ENCODE results near the gene MIDN. TPM values are rescaled to one million over a fixed set of nuclear protein-coding genes. Genes with fewer than 3 reads are reported as not detected.

Gene MIDN
- total RNA-seq, 1 donor from 2014 or later = 170 TPM

DNA sequence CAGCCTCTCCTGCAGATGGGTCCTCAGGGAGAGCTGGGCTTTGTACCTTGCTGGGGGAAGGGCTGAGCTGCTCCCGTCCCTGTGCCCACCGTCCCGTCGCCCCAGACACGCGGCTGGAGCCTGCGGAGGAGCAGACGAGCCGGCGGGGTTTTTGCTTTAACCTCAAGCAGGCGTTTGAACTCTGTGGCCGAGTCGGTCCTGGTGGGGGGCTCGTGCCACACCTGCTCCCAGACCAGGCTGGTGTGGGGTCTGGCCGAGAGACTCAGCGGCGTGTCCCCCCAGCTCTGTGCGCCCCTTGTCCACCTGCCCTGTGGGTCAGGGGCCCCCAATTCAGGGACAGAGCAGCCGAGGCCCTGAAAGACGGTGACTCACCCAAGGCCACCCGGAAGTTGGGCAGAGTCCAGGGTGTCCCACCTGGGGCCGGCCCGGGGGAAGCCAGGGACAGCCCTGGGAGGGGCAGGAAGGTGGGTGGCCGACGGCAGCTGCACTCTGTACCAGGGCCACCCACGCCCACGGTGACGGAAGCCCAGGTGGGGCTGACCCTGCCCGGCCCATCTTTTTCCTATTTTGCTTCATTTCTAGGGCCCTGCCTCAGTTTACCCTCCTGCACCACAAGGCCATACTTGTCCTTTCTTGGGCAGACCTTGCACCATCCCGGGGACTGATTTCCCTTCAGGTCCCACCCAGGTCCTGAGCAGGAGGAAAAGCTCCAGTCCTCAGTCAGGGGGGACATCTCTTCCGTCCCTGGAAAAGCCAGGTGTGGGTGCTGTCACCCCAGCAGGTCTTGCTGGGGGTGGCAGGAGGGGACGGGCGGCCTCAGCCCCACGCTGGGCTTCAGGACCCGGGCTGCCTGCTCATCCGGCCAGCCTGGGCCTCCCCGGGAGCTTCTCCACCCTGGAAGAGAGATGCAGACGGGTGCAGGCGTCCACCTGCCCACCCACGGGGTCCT, 42.6 kb downstream of the MIDN start:
- Histone ChIP-seq H3K36me3 (no peaks in the 10 kb centered on the region), H3K4me3 (no peak overlapping the region), H3K27me3 (peaks cover 29% of the 10 kb centered on the region), H3K4me1 (peaks cover 20% of the 10 kb centered on the region), H3K27ac (no peak overlapping the region), H3K9me3 (no peaks in the 10 kb centered on the region)
- intact Hi-C loops (cut with DNase I) = no loop called here
- TF ChIP-seq POLR2A (IDR thresholded peaks at IDR 0.05) (no peak), POLR2AphosphoS5 (IDR thresholded peaks at IDR 0.05; ENCODE audit: insufficient read depth in 1 of 2, low read depth in 1 of 2) (no peak)
- TF ChIP-seq, protein P1, sequence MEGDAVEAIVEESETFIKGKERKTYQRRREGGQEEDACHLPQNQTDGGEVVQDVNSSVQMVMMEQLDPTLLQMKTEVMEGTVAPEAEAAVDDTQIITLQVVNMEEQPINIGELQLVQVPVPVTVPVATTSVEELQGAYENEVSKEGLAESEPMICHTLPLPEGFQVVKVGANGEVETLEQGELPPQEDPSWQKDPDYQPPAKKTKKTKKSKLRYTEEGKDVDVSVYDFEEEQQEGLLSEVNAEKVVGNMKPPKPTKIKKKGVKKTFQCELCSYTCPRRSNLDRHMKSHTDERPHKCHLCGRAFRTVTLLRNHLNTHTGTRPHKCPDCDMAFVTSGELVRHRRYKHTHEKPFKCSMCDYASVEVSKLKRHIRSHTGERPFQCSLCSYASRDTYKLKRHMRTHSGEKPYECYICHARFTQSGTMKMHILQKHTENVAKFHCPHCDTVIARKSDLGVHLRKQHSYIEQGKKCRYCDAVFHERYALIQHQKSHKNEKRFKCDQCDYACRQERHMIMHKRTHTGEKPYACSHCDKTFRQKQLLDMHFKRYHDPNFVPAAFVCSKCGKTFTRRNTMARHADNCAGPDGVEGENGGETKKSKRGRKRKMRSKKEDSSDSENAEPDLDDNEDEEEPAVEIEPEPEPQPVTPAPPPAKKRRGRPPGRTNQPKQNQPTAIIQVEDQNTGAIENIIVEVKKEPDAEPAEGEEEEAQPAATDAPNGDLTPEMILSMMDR (IDR thresholded peaks at IDR 0.05) = no peak
- DNase-seq (ENCODE audit: extremely low spot score in 2 of 2) = no peak

DNA sequence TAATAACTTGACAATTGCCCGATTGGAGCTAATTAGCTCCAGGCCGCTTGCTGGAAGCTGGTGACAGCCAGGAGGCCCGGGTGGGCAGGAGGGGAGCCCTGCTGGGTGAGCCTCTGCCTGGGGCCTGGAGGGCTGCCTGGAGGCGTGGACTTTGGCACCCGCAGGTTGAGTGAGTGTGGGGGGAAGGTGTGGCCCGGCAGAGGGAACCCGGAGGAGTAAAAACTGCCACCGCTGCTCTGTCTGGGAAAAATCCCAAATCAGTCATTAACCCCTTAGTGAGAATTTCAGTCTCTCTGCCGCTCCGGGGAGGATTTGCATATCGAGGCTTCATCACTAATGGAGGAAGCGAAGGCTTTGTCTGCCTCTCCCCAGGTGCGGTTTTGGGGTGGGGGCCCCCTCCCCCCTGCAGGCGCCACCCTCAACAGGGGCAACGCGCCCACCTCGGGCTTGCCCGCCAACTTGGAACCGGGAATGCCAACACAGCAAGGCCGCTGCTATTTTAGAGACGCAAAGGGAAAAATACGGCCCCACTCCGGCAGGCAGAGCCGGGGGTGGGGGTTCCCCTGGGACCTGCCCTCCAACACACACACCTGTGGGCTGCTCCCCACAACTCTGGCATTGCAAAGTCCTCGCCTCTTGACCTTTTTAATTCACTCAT, 43.5 kb downstream of the MIDN start:
- intact Hi-C loops (cut with DNase I) = no loop called here
- DNase-seq (ENCODE audit: extremely low spot score in 2 of 2) = no peak
- Histone ChIP-seq H3K27me3 (peaks cover 26% of the 10 kb centered on the region), H3K9me3 (no peaks in the 10 kb centered on the region), H3K27ac (no peak overlapping the region), H3K36me3 (no peaks in the 10 kb centered on the region), H3K4me1 (peaks cover 14% of the 10 kb centered on the region), H3K4me3 (no peak overlapping the region)
- TF ChIP-seq, protein P1 (IDR thresholded peaks at IDR 0.05) = no peak

- peaks cover 7% of the 10 kb centered on the region for H3K4me1 ChIP-seq
- H3K27ac ChIP-seq = no peak overlapping the region
- DNase-seq (ENCODE audit: extremely low spot score in 2 of 2) = no peak
- H3K9me3 ChIP-seq = no peaks in the 10 kb centered on the region
- intact Hi-C loops (cut with DNase I) = no loop called here
- no peak overlapping the region for H3K4me3 ChIP-seq
- TF ChIP-seq, protein P1 (IDR thresholded peaks at IDR 0.05) = no peak
- TF ChIP-seq POLR2A (IDR thresholded peaks at IDR 0.05) (no peak), POLR2AphosphoS5 (IDR thresholded peaks at IDR 0.05; ENCODE audit: insufficient read depth in 1 of 2, low read depth in 1 of 2) (no peak)
- no peaks in the 10 kb centered on the region for H3K36me3 ChIP-seq
- peaks cover 20% of the 10 kb centered on the region for H3K27me3 ChIP-seq
These were observed 44.2 kb downstream of the MIDN start for GRCh38 chr19:1292419-1293151.

- Histone ChIP-seq H3K27me3 (peaks cover 19% of the 10 kb centered on the region), H3K9me3 (no peaks in the 10 kb centered on the region)
These were observed 45.6 kb downstream of the MIDN start for GRCh38 chr19:1293782-1294604.

More at GRCh38 chr19:1293782-1294604, 45.6 kb downstream of the MIDN start:
- no peak for DNase-seq (ENCODE audit: extremely low spot score in 2 of 2)
- no peak for TF ChIP-seq POLR2AphosphoS5 (IDR thresholded peaks at IDR 0.05; ENCODE audit: insufficient read depth in 1 of 2, low read depth in 1 of 2)
- TF ChIP-seq, protein P1 (IDR thresholded peaks at IDR 0.05) = no peak
- TF ChIP-seq POLR2A (IDR thresholded peaks at IDR 0.05) = no peak
- Histone ChIP-seq H3K4me1 (peaks cover 6% of the 10 kb centered on the region), H3K4me3 (no peak overlapping the region), H3K27ac (no peak overlapping the region), H3K36me3 (no peaks in the 10 kb centered on the region)
- intact Hi-C loops (cut with DNase I) = no loop called here

Measured in vagina (tissue), 2 donors.